H7 (cell line): Measurements from ENCODE around the gene SMAD4. TPM values are rescaled to one million over a fixed set of nuclear protein-coding genes. Genes with fewer than 3 reads are reported as not detected.
A peak's percentile ranks its signal among the peaks of the same experiment; 100 is the strongest.

Experiments used
- DNase-seq: peaks from one replicate; pipeline ENCODE4 v3.0.0; 2012
- H3K27me3 ChIP-seq: 2 replicates; pipeline ENCODE4 v1.6.0; 2011; ENCODE audit warnings: mild to moderate bottlenecking, low read length; ENCODE audit not compliant: control insufficient read depth, insufficient read depth
- H3K36me3 ChIP-seq: replicated peaks from 2 replicates; pipeline ENCODE4 v1.5.1; 2011; ENCODE audit warnings: low read length; ENCODE audit not compliant: control insufficient read depth, insufficient read depth
- H3K4me3 ChIP-seq: 2 replicates; pipeline ENCODE4 v1.5.1; 2011; ENCODE audit warnings: low read depth, mild to moderate bottlenecking, control low read depth, low read length, moderate library complexity; ENCODE audit not compliant: insufficient read depth
- total RNA-seq: library from RNA; depleted of rRNA; stranded (reverse); fragments of >200 nt; shearing (Covaris generic); gene quantifications from 2 replicates; pipeline ENCODE4 v1.2.3, GENCODE V29; 2014; rRNA removed

The SMAD4 gene
- total RNA-seq, 1 experiment from 2014 or later: 154 TPM

DNA sequence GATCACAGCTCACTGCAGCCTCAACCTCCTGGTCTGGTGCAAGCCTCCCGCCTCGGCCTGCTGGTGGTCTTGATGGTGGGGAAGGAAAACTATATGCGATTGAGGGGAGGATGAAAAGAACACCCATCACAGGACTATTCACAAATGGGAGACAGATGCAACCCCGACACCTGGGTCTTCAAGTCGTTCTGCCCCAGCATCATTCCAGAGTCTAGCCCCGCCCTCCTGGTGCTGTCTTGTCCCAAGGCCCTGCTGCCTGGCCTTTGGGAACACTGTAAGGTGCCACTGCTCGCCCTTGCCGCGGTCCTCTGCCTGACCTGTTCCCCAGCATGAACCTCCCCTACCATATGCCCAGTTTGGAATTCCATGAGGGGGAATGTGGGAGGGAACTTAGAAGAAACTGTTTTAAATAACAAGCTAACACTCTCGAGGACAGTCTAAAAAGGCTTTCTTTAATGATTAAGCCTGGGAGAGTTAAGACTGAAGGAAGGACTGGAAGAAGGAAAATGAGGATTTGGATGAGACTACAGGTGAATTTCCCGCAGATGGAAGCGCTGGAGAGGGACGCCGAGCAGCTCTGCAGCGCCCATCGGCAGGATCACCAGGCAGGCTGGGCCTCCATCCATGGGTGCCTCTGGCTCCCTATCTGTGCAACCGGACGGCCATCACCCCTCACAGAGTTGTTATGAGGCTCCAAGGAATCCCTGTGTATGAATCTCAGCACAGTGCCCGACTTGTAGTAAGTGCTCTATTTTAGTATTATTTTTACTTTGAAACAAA, 92.4 kb downstream of the SMAD4 start:
- H3K27me3 ChIP-seq: no peaks in the 10 kb centered on the region
- H3K36me3 ChIP-seq: no peaks in the 10 kb centered on the region
- H3K4me3 ChIP-seq: no peak overlapping the region
- DNase-seq: peak; percentile 45

GRCh38 chr18:51123046-51123395, 93.0 kb downstream of the SMAD4 start:
- Histone ChIP-seq H3K4me3 (no peak overlapping the region), H3K27me3 (no peaks in the 10 kb centered on the region), H3K36me3 (no peaks in the 10 kb centered on the region)
- DNase-seq: no peak

DNA sequence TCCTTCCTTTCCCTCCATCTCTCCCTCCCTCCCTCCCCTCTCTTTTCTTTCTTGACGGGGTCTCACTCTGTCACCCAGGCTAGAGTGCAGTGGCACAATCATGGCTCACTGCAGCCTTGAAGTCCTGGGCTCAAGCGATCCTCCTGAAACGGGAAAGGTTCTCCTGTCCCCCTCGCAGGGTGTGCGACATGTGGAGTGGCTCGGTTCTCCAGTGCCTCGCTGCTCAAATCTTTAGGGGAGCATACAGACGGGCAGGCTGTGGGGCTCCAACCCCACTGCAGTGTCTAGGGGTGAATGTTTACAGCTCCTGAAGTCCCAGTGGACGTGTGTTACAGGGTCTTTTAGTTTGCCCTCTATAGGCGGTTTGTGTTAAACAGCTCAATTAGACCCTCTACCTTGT, 93.5 kb downstream of the SMAD4 start:
- DNase-seq: no peak
- H3K36me3 ChIP-seq: no peaks in the 10 kb centered on the region
- no peak overlapping the region for H3K4me3 ChIP-seq
- H3K27me3 ChIP-seq: no peaks in the 10 kb centered on the region

- Histone ChIP-seq H3K36me3 (no peaks in the 10 kb centered on the region), H3K27me3 (no peaks in the 10 kb centered on the region), H3K4me3 (no peak overlapping the region)
- DNase-seq: no peak
Observed at GRCh38 chr18:51123936-51124486, 94.0 kb downstream of the SMAD4 start.

DNA sequence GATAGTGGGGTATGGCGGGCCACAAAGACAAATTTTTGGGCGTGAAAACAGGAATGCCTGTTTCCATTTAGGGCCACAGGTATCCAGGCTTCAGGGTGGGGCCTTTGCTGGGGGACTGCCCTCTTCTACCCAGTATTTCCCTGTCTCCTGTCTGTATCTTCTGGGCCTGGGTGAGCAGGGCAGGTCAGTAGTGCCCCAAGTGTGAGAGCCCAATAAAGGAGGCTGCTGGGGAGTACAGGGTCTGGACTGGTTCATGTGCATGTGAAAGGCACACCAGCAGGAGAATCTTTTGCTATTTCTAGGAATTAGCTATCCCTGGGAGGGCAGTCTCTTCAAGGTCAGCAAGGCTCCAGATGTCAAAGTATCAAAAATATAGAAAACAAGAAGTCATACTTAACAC, 96.0 kb downstream of the SMAD4 start:
- Histone ChIP-seq H3K36me3 (no peaks in the 10 kb centered on the region), H3K27me3 (no peaks in the 10 kb centered on the region), H3K4me3 (no peak overlapping the region)
- DNase-seq: no peak

DNA sequence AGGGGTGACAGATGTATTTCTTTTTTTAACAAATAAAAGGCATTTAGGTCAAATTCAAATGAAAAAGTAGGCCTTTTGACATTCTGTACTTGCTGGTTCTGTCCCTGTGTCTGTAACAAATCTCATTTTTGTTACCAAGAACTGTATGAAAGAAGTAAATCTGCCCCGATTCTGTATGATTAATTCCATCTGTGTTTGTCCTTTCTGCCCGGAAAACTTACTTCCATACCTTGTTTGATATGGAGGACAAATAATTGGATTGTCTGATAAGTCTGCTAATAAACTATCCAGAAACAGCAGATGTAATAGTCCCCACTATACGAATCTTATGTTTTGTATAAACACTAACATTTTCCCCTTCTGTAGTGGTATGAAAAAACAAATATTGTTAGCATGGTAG, 97.7 kb downstream of the SMAD4 start:
- Histone ChIP-seq H3K4me3 (no peak overlapping the region), H3K27me3 (no peaks in the 10 kb centered on the region), H3K36me3 (no peaks in the 10 kb centered on the region)
- no peak for DNase-seq

GRCh38 chr18:51128533-51128932, 98.5 kb downstream of the SMAD4 start:
- no peak overlapping the region for H3K4me3 ChIP-seq
- no peaks in the 10 kb centered on the region for H3K27me3 ChIP-seq
- no peak for DNase-seq
- H3K36me3 ChIP-seq: no peaks in the 10 kb centered on the region

DNA sequence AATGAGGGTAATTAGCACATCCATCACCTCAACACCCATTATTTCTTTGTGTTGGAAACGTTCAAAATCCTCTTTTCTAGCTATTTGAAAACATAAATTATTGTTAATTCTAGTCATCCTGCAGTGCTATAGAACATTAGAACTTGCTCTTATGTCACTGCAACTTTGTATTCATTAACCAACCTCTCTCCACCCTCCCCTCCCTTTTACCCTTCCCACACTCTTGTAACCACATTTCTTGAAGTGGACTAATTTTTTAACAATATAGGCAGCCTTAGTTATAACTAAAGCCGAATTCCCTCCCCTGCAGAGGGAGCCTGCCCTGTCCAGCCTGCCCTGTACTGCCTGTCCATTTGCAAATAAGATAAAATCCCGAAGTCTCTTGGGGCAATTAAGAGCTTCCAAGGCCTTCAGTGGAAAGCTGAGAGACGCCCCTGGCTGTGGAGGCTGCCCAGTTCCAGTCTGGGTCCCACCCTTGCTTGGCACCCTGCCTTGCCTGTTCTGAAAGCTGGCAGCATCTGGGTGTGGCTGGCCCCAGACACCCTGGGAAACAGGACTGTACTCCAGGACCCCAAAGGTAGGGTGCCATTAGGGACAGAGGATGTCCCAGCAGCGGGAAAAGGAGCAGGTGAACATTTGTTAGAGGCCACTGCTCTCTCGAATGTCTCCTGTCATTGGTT, 102.4 kb downstream of the SMAD4 start:
- Histone ChIP-seq H3K27me3 (no peaks in the 10 kb centered on the region), H3K4me3 (no peak overlapping the region), H3K36me3 (no peaks in the 10 kb centered on the region)
- DNase-seq: no peak

DNA sequence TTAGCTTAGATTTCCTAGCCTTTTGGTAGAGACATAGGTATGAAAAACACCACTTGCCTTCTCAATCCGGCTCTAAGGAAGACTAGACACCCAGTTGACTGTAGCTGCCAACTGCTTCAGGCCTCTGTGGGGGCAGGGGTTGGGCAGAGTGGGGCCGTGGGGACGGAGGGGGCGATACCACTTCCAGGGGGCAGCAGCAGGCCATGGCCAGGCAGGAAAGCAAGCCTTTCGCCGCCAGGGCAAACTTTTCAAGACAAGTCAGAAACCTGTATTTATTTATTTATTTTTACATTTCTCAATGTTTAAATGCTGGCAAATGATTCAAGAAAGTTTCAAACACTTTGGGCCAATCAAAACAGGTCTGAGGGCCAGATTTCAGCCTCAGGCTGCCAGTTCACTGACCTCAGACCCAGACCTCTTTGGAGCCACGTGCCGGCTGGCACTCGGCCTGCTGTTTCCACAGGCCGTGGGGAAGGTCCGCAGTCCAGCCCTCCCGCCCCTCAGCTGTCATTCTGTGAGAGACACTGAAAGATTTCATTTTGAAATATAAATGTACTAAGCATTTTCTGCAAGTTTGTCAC, 103.7 kb downstream of the SMAD4 start:
- Histone ChIP-seq H3K27me3 (no peaks in the 10 kb centered on the region), H3K36me3 (no peaks in the 10 kb centered on the region), H3K4me3 (no peak overlapping the region)
- DNase-seq: no peak

Other genes with a start within 250 kb of the SMAD4 start
- gene MRO, start 210.2 kb upstream of the SMAD4 start, total RNA-seq: 1.1 and 1.7 TPM in 2 replicates
- gene ME2, start 151.1 kb upstream of the SMAD4 start, total RNA-seq: 86.0 and 113 TPM in 2 replicates
- 1.9 and 4.9 TPM in 2 replicates for gene ELAC1, start 62.2 kb upstream of the SMAD4 start, total RNA-seq
- 69.8 and 73.7 TPM in 2 replicates for gene MEX3C, start 167.5 kb downstream of the SMAD4 start, total RNA-seq